Chondrocyte (in vitro differentiated cells): ENCODE results near the gene ZNF692. TPM values are rescaled to one million over a fixed set of nuclear protein-coding genes. Genes with fewer than 3 reads are reported as not detected.

Experiments
- DNase-seq: peaks from one replicate; pipeline ENCODE4 v3.0.0; 2021; ENCODE audit warnings: mixed read lengths, low spot score
- H3K27ac Mint-ChIP-seq: one replicate; pipeline ENCODE4 v1.8.0; 2021; ENCODE audit warnings: mild to moderate bottlenecking, moderate library complexity, mixed read lengths; ENCODE audit not compliant: unreplicated experiment
- H3K27me3 Mint-ChIP-seq: 2 replicates; pipeline ENCODE4 v1.8.0; 2021; ENCODE audit warnings: low read depth, mixed read lengths
- H3K36me3 Mint-ChIP-seq: 2 replicates; pipeline ENCODE4 v1.8.0; 2021; ENCODE audit warnings: low read depth, mixed read lengths
- H3K4me1 Mint-ChIP-seq: 2 replicates; pipeline ENCODE4 v1.8.0; 2021; ENCODE audit warnings: low read depth, mild to moderate bottlenecking, mixed read lengths
- H3K4me3 Mint-ChIP-seq: one replicate; pipeline ENCODE4 v1.8.0; 2021; ENCODE audit warnings: mild to moderate bottlenecking, moderate library complexity, mixed read lengths; ENCODE audit not compliant: unreplicated experiment
- H3K9me3 Mint-ChIP-seq: 2 replicates; pipeline ENCODE4 v1.8.0; 2021; ENCODE audit warnings: low read depth, mixed read lengths
- total RNA-seq: library from RNA; stranded (reverse); gene quantifications from 3 replicates; pipeline ENCODE4 v1.2.1, GENCODE V29; 2021
- TF ChIP-seq, protein P1 (sequence below): fragments of 200-600 bp; sonication (generic); IDR thresholded peaks from 2 replicates; pipeline ENCODE4 v1.5.0; 2021; ENCODE audit warnings: antibody characterized with exemption, mild to moderate bottlenecking, moderate library complexity

ZNF692 gene
- total RNA-seq, 1 donor from 2014 or later = 21.6 TPM

- H3K27me3 Mint-ChIP-seq = peaks cover 2% of the 10 kb centered on the region
- H3K9me3 Mint-ChIP-seq = no peaks in the 10 kb centered on the region
- peak within 1 kb of the TSS; percentile 99 for H3K27ac Mint-ChIP-seq
- peaks cover 49% of the 10 kb centered on the region for H3K4me1 Mint-ChIP-seq
- TF ChIP-seq, protein P1, sequence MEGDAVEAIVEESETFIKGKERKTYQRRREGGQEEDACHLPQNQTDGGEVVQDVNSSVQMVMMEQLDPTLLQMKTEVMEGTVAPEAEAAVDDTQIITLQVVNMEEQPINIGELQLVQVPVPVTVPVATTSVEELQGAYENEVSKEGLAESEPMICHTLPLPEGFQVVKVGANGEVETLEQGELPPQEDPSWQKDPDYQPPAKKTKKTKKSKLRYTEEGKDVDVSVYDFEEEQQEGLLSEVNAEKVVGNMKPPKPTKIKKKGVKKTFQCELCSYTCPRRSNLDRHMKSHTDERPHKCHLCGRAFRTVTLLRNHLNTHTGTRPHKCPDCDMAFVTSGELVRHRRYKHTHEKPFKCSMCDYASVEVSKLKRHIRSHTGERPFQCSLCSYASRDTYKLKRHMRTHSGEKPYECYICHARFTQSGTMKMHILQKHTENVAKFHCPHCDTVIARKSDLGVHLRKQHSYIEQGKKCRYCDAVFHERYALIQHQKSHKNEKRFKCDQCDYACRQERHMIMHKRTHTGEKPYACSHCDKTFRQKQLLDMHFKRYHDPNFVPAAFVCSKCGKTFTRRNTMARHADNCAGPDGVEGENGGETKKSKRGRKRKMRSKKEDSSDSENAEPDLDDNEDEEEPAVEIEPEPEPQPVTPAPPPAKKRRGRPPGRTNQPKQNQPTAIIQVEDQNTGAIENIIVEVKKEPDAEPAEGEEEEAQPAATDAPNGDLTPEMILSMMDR = peak; percentile 87
- no peak for DNase-seq
- H3K36me3 Mint-ChIP-seq = peaks cover 3% of the 10 kb centered on the region
- peak within 1 kb of the TSS; percentile 92 for H3K4me3 Mint-ChIP-seq
Measured at GRCh38 chr1:248825909-248826760, 32.8 kb downstream of the ZNF692 start, which contains the start of gene SH3BP5L. TSS of gene SH3BP5L (minus strand) at chr1:248825915. CDS start at chr1:248824935, 980 bp downstream.

- no peak for DNase-seq
- Mint-ChIP-seq H3K27ac (peak overlapping the region; percentile 99), H3K9me3 (no peaks in the 10 kb centered on the region), H3K36me3 (peaks cover 3% of the 10 kb centered on the region), H3K4me1 (peaks cover 55% of the 10 kb centered on the region), H3K27me3 (no peaks in the 10 kb centered on the region), H3K4me3 (peak overlapping the region; percentile 92)
- TF ChIP-seq, protein P1 = no peak
Measured at GRCh38 chr1:248825573-248825908, 33.3 kb downstream of the ZNF692 start.

- Mint-ChIP-seq H3K4me1 (peaks cover 59% of the 10 kb centered on the region), H3K9me3 (no peaks in the 10 kb centered on the region)
- TF ChIP-seq, protein P1 = no peak
Measured at GRCh38 chr1:248825136-248825535, 33.7 kb downstream of the ZNF692 start.

DNA sequence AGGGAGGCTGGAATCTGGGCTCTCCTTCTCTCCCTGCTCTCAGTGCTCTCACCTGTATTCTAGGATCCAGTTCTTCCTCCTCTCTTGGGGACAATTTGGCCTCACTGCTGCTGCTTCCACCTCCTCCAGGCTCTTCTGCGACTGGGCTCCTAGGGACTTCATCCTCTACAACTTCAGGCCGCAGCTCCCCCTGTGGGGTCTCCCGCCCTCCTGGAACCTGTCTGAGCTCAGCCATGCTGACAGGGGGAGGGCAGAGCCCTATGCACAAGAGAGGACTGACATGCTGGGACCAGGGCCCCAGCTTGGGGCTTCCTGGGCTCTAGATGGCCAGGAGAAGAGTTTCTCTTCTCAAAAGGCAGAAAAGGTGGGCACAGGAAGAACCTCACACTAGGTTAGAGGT, 34.2 kb downstream of the ZNF692 start:
- TF ChIP-seq, protein P1 = no peak
- peaks cover 62% of the 10 kb centered on the region for H3K4me1 Mint-ChIP-seq
- H3K4me3 Mint-ChIP-seq = peak overlapping the region; percentile 92
- DNase-seq = no peak
- H3K9me3 Mint-ChIP-seq = no peaks in the 10 kb centered on the region
- H3K36me3 Mint-ChIP-seq = peaks cover 5% of the 10 kb centered on the region
- H3K27me3 Mint-ChIP-seq = no peaks in the 10 kb centered on the region
- H3K27ac Mint-ChIP-seq = peak overlapping the region; percentile 53

More at GRCh38 chr1:248825136-248825535, 33.7 kb downstream of the ZNF692 start:
- Mint-ChIP-seq H3K4me3 (peak overlapping the region; percentile 92), H3K27ac (peak overlapping the region; percentile 99), H3K27me3 (no peaks in the 10 kb centered on the region), H3K36me3 (peaks cover 3% of the 10 kb centered on the region)
- no peak for DNase-seq

GRCh38 chr1:248824301-248824700, 34.6 kb downstream of the ZNF692 start:
- TF ChIP-seq, protein P1 = no peak
- Mint-ChIP-seq H3K9me3 (no peaks in the 10 kb centered on the region), H3K27ac (peak overlapping the region; percentile 33), H3K36me3 (peaks cover 5% of the 10 kb centered on the region), H3K4me3 (peak overlapping the region; percentile 92), H3K27me3 (no peaks in the 10 kb centered on the region), H3K4me1 (peaks cover 62% of the 10 kb centered on the region)
- no peak for DNase-seq
